HG03097 (cell line): ENCODE results near the gene HDDC3.

Experiments
- ATAC-seq: cut with Tn5 transposase; IDR thresholded peaks from one replicate; pipeline ENCODE4 v1.9.1; 2021; ENCODE audit not compliant: unreplicated experiment, low FRiP score

HDDC3 gene

GRCh38 chr15:90895571-90896117, 36.7 kb downstream of the HDDC3 start:
- no peak for ATAC-seq

- ATAC-seq: no peak
Observed at GRCh38 chr15:90893175-90894090, 38.9 kb downstream of the HDDC3 start.

GRCh38 chr15:90892498-90893174, 39.7 kb downstream of the HDDC3 start:
- no peak for ATAC-seq

GRCh38 chr15:90892023-90892422, 40.3 kb downstream of the HDDC3 start:
- no peak for ATAC-seq

GRCh38 chr15:90891346-90891949, 40.9 kb downstream of the HDDC3 start:
- ATAC-seq: no peak

- no peak for ATAC-seq
Observed at GRCh38 chr15:90890839-90891238, 41.5 kb downstream of the HDDC3 start.

- no peak for ATAC-seq
Observed at GRCh38 chr15:90889736-90890456, 42.5 kb downstream of the HDDC3 start.

- no peak for ATAC-seq
Observed at GRCh38 chr15:90889313-90889730, 43.0 kb downstream of the HDDC3 start.

GRCh38 chr15:90887037-90887481, 45.3 kb downstream of the HDDC3 start:
- no peak for ATAC-seq

GRCh38 chr15:90886291-90886614, 46.1 kb downstream of the HDDC3 start:
- ATAC-seq: no peak

GRCh38 chr15:90885432-90886290, 46.7 kb downstream of the HDDC3 start:
- ATAC-seq: no peak

GRCh38 chr15:90884719-90885431, 47.5 kb downstream of the HDDC3 start:
- no peak for ATAC-seq

- no peak for ATAC-seq
Observed at GRCh38 chr15:90883976-90884718, 48.2 kb downstream of the HDDC3 start, which contains the start of gene FES. FES (plus strand) TSS chr15:90884504; CDS start chr15:90885046, 542 bp downstream.

GRCh38 chr15:90883526-90883975, 48.8 kb downstream of the HDDC3 start:
- no peak for ATAC-seq

GRCh38 chr15:90882781-90883525, 49.4 kb downstream of the HDDC3 start:
- no peak for ATAC-seq

GRCh38 chr15:90881978-90882721, 50.2 kb downstream of the HDDC3 start:
- no peak for ATAC-seq
